ENCODE measurements around the gene TEX38.

The TEX38 gene

GRCh38 chr1:46721686-46722205 is 50.1 kb downstream of the TEX38 start:
- peaks cover 19% of the 10 kb centered on the region for H3K27me3 Mint-ChIP-seq
- DNase-seq (ENCODE audit: low spot score in 2 of 2) (no peak), ATAC-seq (replicated peaks; ENCODE audit: extremely low read depth, poor library complexity, severe bottlenecking) (no peak)
- H3K4me3 Mint-ChIP-seq = no peak overlapping the region
- H3K4me1 Mint-ChIP-seq = peaks cover 32% of the 10 kb centered on the region
- no peaks in the 10 kb centered on the region for H3K9me3 Mint-ChIP-seq
- H3K27ac Mint-ChIP-seq (ENCODE audit: low read depth) = no peak overlapping the region
- peaks cover 12% of the 10 kb centered on the region for H3K36me3 Mint-ChIP-seq (ENCODE audit: insufficient read depth)

All from central memory CD8-positive, alpha-beta T cell (primary cell).